Calu3 (cell line): Measurements from ENCODE around the gene GOLGA1. TPM values are rescaled to one million over a fixed set of nuclear protein-coding genes. Genes with fewer than 3 reads are reported as not detected.
A peak's percentile ranks its signal among the peaks of the same experiment; 100 is the strongest.
"Not testable (repeated sequence)": the region's sequence is repeated elsewhere in the genome, so short reads cannot be mapped to it uniquely, and the experiment has no call there.

Source experiments
- BruUV-seq: library from RNA; stranded (reverse); fragments of 400-500 nt; replicated peaks from 2 replicates; lab custom pipeline; 2021; lab: Mats Ljungman, UMichigan
- CTCF ChIA-PET: fragments of 300-600 bp; sonication (Branson Sonifier 250); formaldehyde crosslinking; loops from one replicate; lab custom pipeline; 2022; ENCODE audit warnings: antibody characterized with exemption; lab: Charles Lee
- DNase-seq: peaks from one replicate; pipeline ENCODE4 v3.0.0; 2022
- H3K27ac Mint-ChIP-seq: one replicate; pipeline ENCODE4 v1.8.0; 2022; ENCODE audit warnings: mixed read lengths; ENCODE audit not compliant: unreplicated experiment
- H3K27me3 Mint-ChIP-seq: one replicate; pipeline ENCODE4 v1.8.0; 2022; ENCODE audit warnings: mixed read lengths; ENCODE audit not compliant: unreplicated experiment
- H3K36me3 Mint-ChIP-seq: one replicate; pipeline ENCODE4 v1.8.0; 2022; ENCODE audit warnings: mild to moderate bottlenecking, moderate library complexity, mixed read lengths; ENCODE audit not compliant: insufficient read depth, unreplicated experiment
- H3K4me1 Mint-ChIP-seq: one replicate; pipeline ENCODE4 v1.8.0; 2022; ENCODE audit warnings: mild to moderate bottlenecking, low read depth, mixed read lengths; ENCODE audit not compliant: unreplicated experiment
- H3K4me3 Mint-ChIP-seq: one replicate; pipeline ENCODE4 v1.8.0; 2022; ENCODE audit warnings: mild to moderate bottlenecking, low read depth, moderate library complexity, mixed read lengths; ENCODE audit not compliant: unreplicated experiment
- H3K9me3 Mint-ChIP-seq: one replicate; pipeline ENCODE4 v1.8.0; 2022; ENCODE audit warnings: low read depth, mixed read lengths; ENCODE audit not compliant: unreplicated experiment
- CTCF ChIP-seq: fragments of 200-600 bp; IDR thresholded peaks from one replicate; pipeline ENCODE4 v1.8.0; 2022; ENCODE audit warnings: antibody characterized with exemption; ENCODE audit not compliant: unreplicated experiment
- intact Hi-C: fragments of 100-400 bp; cut with micrococcal nuclease; formaldehyde crosslinking; loops from one replicate; pipeline ENCODE4 v1.10.0; 2022; ENCODE audit not compliant: unreplicated experiment
- total RNA-seq: library from RNA; stranded (reverse); gene quantifications from 2 replicates; pipeline ENCODE4 v1.2.3, GENCODE V29; 2022

The GOLGA1 gene
- total RNA-seq, 1 experiment from 2014 or later, result 13.4 TPM

- Mint-ChIP-seq H3K4me1 (peaks cover 8% of the 10 kb centered on the region), H3K4me3 (no peak overlapping the region), H3K36me3 (no peaks in the 10 kb centered on the region), H3K9me3 (no peaks in the 10 kb centered on the region), H3K27ac (no peak overlapping the region), H3K27me3 (no peaks in the 10 kb centered on the region)
- no TSS peak for BruUV-seq
- intact Hi-C loops, result no loop called here
- CTCF ChIA-PET, result interaction anchor here (1.3 kb wide), 1 partner anchor 30 kb away, joined by 5 read pairs; no protein-coding TSS in a partner anchor
- DNase-seq, result no peak
- no peak for TF ChIP-seq CTCF
Observed at GRCh38 chr9:124841075-124841821, 99.6 kb downstream of the GOLGA1 start.

GRCh38 chr9:124840300-124840833 is 100.5 kb downstream of the GOLGA1 start:
- no TSS peak for BruUV-seq
- Mint-ChIP-seq H3K9me3 (no peaks in the 10 kb centered on the region), H3K4me1 (peaks cover 10% of the 10 kb centered on the region), H3K27ac (no peak overlapping the region), H3K4me3 (no peak overlapping the region), H3K36me3 (no peaks in the 10 kb centered on the region), H3K27me3 (no peaks in the 10 kb centered on the region)
- intact Hi-C loops, result no loop called here
- CTCF ChIA-PET, result interaction anchor here (1.0 to 1.3 kb wide), 2 partner anchors 12 to 29 kb away, joined by 4 to 5 read pairs; no protein-coding TSS in a partner anchor
- TF ChIP-seq CTCF, result no peak
- no peak for DNase-seq

- peaks cover 17% of the 10 kb centered on the region for H3K4me1 Mint-ChIP-seq
- BruUV-seq, result no TSS peak
- H3K27me3 Mint-ChIP-seq, result no peaks in the 10 kb centered on the region
- CTCF ChIA-PET, result interaction anchor here (1.0 to 1.3 kb wide), 2 partner anchors 13 to 29 kb away, joined by 4 to 5 read pairs; no protein-coding TSS in a partner anchor
- H3K36me3 Mint-ChIP-seq, result no peaks in the 10 kb centered on the region
- no peak overlapping the region for H3K4me3 Mint-ChIP-seq
- intact Hi-C loops, result no loop called here
- no peak overlapping the region for H3K27ac Mint-ChIP-seq
- no peak for DNase-seq
- TF ChIP-seq CTCF, result peak; percentile 37
- no peaks in the 10 kb centered on the region for H3K9me3 Mint-ChIP-seq
Observed at GRCh38 chr9:124839612-124840299, 101.1 kb downstream of the GOLGA1 start.

- H3K27ac Mint-ChIP-seq, H3K27me3 Mint-ChIP-seq, BruUV-seq, H3K36me3 Mint-ChIP-seq, DNase-seq, H3K9me3 Mint-ChIP-seq, H3K4me3 Mint-ChIP-seq, intact Hi-C loops: not testable (repeated sequence)
- CTCF ChIA-PET, result interaction anchor here (1.0 kb wide), 1 partner anchor 67 kb away, joined by 3 read pairs; the partner anchor contains the start of gene NR6A1
- peaks cover 24% of the 10 kb centered on the region for H3K4me1 Mint-ChIP-seq
Observed at GRCh38 chr9:124838567-124839275, 102.2 kb downstream of the GOLGA1 start.

- H3K4me1 Mint-ChIP-seq, result peaks cover 24% of the 10 kb centered on the region
- H3K9me3 Mint-ChIP-seq, H3K36me3 Mint-ChIP-seq, H3K27ac Mint-ChIP-seq, BruUV-seq, H3K27me3 Mint-ChIP-seq, intact Hi-C loops, DNase-seq, H3K4me3 Mint-ChIP-seq: not testable (repeated sequence)
- CTCF ChIA-PET, result interaction anchor here (1.0 kb wide), 1 partner anchor 67 kb away, joined by 3 read pairs; the partner anchor contains the start of gene NR6A1
Observed at GRCh38 chr9:124838132-124838531, 102.8 kb downstream of the GOLGA1 start.
